C4-2B (cell line): ENCODE results near the gene SLC7A10.

Experiments used
- H3K27ac ChIP-seq: fragments of 450-650 bp; 2 replicates; pipeline ENCODE4 v1.5.1; 2017
- ZFX ChIP-seq: fragments of 450-650 bp; IDR thresholded peaks from 2 replicates; pipeline ENCODE4 v1.6.1; 2017
- TF ChIP-seq, protein P1 (sequence below): fragments of 450-650 bp; conservative IDR thresholded peaks from 2 replicates; pipeline ENCODE4 v1.5.1; 2017; ENCODE audit warnings: mild to moderate bottlenecking

SLC7A10 gene

DNA sequence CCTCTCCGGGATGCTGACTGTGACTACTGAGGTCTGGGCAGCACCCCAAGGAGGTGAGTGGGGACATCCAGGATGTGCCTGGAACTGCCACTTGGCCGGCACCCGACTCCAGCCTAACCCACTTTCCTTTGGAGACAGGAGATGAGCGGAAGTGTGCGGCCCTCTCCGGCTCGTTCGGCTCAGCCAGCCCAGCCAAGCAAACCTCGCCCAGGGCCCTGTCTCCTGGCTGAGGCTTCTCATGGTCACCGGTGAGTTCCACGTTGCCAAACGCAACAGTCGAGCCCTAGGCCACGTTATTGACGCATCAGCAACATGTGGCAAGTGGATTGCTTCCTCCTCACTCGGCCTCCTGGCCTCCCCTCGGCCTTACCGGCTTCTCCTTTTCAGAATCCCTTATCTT lies 5.5 kb downstream of the SLC7A10 start:
- TF ChIP-seq ZFX = no peak
- TF ChIP-seq, protein P1, sequence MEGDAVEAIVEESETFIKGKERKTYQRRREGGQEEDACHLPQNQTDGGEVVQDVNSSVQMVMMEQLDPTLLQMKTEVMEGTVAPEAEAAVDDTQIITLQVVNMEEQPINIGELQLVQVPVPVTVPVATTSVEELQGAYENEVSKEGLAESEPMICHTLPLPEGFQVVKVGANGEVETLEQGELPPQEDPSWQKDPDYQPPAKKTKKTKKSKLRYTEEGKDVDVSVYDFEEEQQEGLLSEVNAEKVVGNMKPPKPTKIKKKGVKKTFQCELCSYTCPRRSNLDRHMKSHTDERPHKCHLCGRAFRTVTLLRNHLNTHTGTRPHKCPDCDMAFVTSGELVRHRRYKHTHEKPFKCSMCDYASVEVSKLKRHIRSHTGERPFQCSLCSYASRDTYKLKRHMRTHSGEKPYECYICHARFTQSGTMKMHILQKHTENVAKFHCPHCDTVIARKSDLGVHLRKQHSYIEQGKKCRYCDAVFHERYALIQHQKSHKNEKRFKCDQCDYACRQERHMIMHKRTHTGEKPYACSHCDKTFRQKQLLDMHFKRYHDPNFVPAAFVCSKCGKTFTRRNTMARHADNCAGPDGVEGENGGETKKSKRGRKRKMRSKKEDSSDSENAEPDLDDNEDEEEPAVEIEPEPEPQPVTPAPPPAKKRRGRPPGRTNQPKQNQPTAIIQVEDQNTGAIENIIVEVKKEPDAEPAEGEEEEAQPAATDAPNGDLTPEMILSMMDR = no peak
- no peak overlapping the region for H3K27ac ChIP-seq

DNA sequence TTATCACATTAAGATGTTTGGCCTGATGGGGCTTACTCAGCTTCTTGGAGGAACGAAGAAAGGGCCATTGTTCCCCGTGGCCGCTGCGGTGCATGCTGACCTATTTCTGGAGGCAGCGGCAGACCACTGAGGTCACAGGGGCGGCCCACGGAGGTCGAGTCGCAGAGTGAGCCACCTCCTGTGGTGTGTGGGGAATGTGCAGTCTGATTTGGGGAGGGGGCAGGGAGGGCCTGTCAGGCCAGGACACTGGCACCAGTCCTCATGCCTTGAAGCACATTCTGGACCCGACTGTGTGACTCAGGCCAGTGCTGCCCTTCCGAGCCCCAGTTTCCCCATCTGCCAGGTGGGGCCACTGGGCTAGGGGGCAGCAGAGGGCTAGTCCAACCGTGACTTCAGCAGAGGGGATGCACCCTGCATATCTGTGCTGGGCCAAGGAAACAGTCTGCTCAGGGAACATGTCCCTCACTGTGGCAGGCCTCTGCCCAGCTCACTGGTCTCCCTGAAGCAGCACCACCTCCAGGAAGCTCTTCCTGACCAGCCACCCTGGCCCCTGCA lies 6.3 kb downstream of the SLC7A10 start:
- no peak overlapping the region for H3K27ac ChIP-seq
- TF ChIP-seq, protein P1 = no peak
- no peak for TF ChIP-seq ZFX

DNA sequence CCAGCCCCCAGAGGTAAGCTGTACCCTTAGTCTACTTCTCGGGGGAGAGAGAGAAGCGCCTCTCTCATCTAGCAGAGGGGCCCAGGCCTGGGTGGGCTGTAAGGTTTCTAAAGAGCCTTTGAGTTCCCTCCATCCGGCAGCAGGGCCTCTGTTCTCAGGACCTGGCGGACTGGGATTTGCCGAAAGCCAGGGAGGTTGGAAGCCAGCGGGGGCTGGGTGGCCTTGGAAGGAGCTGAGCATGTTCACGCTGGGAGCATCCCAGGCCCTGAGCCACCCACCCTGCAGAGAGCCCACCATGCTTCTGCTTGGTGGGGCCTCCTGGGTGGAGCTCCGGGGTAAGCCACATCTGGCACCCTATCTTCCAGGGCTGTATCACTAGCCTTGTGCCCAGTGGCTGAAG lies 7.8 kb downstream of the SLC7A10 start:
- H3K27ac ChIP-seq = no peak overlapping the region
- TF ChIP-seq, protein P1 = no peak
- no peak for TF ChIP-seq ZFX

DNA sequence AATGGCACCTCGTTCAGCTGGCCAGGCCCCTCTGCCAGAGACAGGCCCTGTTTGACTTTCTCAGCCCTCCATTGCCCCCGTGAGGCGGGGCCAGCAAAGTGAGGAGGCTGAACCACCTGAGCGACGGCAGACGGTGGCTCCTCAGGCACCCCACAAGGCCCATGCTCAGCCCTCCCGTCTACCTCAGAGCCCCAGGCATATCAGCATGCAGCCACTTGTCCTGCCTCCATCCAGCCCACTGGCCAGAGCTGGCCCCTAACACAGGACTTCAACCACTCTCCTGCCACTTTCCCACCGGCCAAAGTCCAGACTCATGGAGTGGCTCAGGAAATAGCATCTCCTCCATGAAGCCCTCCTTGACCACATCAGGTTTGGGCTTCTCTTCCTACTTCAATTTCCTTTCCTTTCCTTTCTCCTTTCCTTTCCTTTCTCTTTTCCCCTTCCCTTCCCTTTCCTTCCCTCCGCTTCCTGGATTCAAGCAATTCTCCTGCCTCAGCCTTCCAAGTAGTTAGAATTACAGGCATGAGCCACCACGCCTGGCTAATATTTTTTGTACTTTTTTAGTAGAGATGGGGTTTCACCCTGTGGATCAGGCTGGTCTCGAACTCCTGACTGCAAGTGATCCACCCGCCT lies 9.3 kb downstream of the SLC7A10 start:
- TF ChIP-seq ZFX = no peak
- TF ChIP-seq, protein P1 = no peak
- no peak overlapping the region for H3K27ac ChIP-seq

DNA sequence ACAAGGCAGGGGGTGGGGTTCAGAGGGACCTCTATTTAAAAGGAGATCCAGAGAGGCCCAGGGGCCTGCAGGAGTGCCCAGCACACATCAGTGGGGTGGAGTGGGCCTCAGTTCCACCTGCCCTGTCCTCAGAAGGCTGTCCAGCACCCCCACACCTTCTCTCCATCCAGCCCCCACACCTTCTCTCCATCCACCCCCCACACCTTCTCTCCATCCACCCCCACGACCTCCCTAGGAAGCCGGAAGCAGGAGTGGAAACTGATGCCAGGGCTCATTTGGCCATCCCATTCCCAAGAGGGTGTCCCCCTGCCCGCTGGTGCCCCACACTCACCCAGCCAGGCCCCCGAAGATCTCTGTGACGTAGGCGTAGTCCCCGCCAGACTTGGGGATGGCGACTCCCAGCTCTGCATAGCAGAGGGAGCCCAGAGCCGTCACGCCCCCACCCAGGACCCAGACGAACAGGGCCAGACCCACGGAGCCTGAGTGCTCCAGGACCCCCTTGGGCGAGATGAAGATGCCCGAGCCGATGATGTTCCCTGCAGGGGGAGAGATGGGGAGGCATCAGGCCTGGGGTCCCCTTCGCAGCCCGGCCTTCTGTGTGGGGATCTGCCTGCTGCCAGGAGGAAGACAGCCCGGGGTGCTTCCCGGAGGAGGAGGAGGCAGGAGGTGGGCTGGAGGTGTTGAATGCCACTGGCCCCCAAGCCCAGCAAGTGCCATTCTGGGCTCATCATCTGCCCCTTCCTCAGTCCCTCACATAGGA lies 10.0 kb downstream of the SLC7A10 start:
- TF ChIP-seq, protein P1 = no peak
- TF ChIP-seq ZFX = no peak
- no peak overlapping the region for H3K27ac ChIP-seq

DNA sequence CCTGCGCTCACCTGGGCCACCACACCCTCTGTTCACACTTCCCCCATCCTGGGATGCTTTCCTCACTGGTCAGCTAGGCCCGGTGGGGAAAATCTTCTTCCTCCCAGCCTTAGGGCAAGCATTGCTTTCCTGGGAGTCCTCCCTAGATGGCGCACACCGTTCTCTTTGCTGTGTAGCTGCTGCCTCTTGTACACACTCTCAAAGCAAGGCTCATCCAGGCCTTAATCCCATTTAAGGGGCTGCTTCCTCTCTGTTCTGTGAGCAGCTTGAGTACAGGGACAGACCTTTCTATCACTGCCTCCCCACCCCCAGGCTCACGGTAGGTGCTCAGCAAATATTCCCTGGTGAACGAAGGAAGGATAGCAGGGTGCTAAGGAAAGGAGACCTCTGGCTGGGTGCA lies 11.1 kb downstream of the SLC7A10 start:
- H3K27ac ChIP-seq = no peak overlapping the region

More for the DNA sequence above, 11.1 kb downstream of the SLC7A10 start:
- TF ChIP-seq, protein P1 = no peak; the same call in 1 of the 2 replicates
- TF ChIP-seq ZFX = no peak
